Gastroesophageal sphincter (tissue), 4 donors: ENCODE data around the gene CARD11. TPM values are rescaled to one million over a fixed set of nuclear protein-coding genes. Genes with fewer than 3 reads are reported as not detected.

Experiments used
- ATAC-seq: fragments of 150-250 bp; one replicate; pipeline ENCODE4 v1.9.1; 2016; ENCODE audit warnings: mild to moderate bottlenecking, moderate library complexity
- H3K27ac ChIP-seq, 4 donors: fragments of 200-600 bp; sonication (generic) in 3 of 4; 1 replicate in 3 of 4; 2 replicates in 1 of 4; pipeline ENCODE4 v1.5.1; 2016 to 2019
- H3K27me3 ChIP-seq: fragments of 200-600 bp; sonication (generic); one replicate; pipeline ENCODE4 v1.5.1; 2019
- H3K36me3 ChIP-seq, 2 donors: fragments of 200-600 bp; sonication (generic); one replicate each; pipeline ENCODE4 v1.5.1; 2019; ENCODE audit warnings: control low read depth in 1 of 2
- H3K4me1 ChIP-seq, 3 donors: fragments of 200-600 bp; sonication (generic); 1 replicate in 2 of 3; 2 replicates in 1 of 3; pipeline ENCODE4 v1.5.1; 2016 to 2019; ENCODE audit warnings: control low read depth in 2 of 3
- H3K4me3 ChIP-seq, 2 donors: fragments of 200-600 bp; sonication (generic); one replicate each; pipeline ENCODE4 v1.5.1; 2019; ENCODE audit warnings: mild to moderate bottlenecking in 1 of 2, moderate library complexity in 1 of 2
- H3K9me3 ChIP-seq, 3 donors: fragments of 200-600 bp; sonication (generic); one replicate each; pipeline ENCODE4 v1.5.1; 2017 to 2019; ENCODE audit warnings: control low read depth in 2 of 3
- EP300 ChIP-seq: sonication (generic); formaldehyde crosslinking; IDR thresholded peaks from one replicate; pipeline ENCODE4 v1.6.1; 2017; ENCODE audit warnings: antibody characterized with exemption, mild to moderate bottlenecking
- POLR2A ChIP-seq, 2 donors: fragments of 450-650 bp; IDR thresholded peaks; one replicate each; pipeline ENCODE4 v1.6.1; 2017; ENCODE audit warnings: antibody characterized with exemption in 2 of 2, mild to moderate bottlenecking in 2 of 2, moderate library complexity in 1 of 2
- POLR2AphosphoS5 ChIP-seq: sonication (generic); formaldehyde crosslinking; IDR thresholded peaks from one replicate; pipeline ENCODE4 v1.6.1; 2017; ENCODE audit warnings: antibody characterized with exemption
- whole genome bisulfite sequencing, 2 donors: methylation state at CpG; one replicate each; pipeline ENCODE4 v1.1.5; 2018; ENCODE audit warnings: low coverage in 1 of 2; 5-methylcytosine and 5-hydroxymethylcytosine counted together
- total RNA-seq, 4 donors: library from RNA; depleted of rRNA; stranded (reverse); fragments of >200 nt; gene quantifications; one replicate each; pipeline ENCODE4 v1.1.0, GENCODE V29; 2016
- TF ChIP-seq, protein P1 (sequence below), 4 experiments: fragments of 200-600 bp in 2 of 4; fragments of 450-650 bp in 2 of 4; sonication (generic) in 1 of 4; IDR thresholded peaks; one replicate each; pipeline ENCODE4 v1.5.1; 2017 to 2019; ENCODE audit warnings: antibody characterized with exemption in 4 of 4, mild to moderate bottlenecking in 2 of 4, moderate library complexity in 2 of 4

CARD11 gene
- total RNA-seq, 4 donors from 2014 or later, result 0.27 to 0.67 (median 0.45) TPM

DNA sequence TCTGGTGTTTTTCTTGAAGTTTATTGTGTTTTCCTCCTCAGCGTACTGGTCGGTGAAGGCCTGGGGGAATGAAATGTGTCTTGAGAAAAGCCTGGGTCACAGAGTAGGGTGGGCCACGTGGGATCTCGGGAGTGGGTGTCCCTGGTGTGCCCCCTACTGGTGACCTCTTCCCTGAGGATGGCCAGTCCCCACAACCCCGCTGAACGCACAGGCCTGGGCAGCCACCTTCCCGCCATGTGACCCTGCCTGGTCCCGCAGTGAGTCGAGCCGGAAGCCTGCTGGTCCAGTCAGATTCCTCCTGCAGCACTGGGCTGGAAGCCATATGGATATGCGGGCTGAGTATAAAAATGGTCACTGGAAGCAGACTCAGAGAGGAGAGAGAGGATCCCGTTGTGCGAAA lies 146.6 kb downstream of the CARD11 start:
- Histone ChIP-seq H3K9me3 (peaks cover 0 to 19% (median 0%) of the 10 kb centered on the region in 3 donors), H3K4me1 (no peaks in the 10 kb centered on the region), H3K4me3 (no peak overlapping the region), H3K27me3 (peaks cover 59% of the 10 kb centered on the region), H3K27ac (no peak overlapping the region), H3K36me3 (no peaks in the 10 kb centered on the region)
- TF ChIP-seq EP300 (no peak), POLR2A (IDR thresholded peaks at IDR 0.05) (no peak), POLR2AphosphoS5 (no peak)
- TF ChIP-seq, protein P1, sequence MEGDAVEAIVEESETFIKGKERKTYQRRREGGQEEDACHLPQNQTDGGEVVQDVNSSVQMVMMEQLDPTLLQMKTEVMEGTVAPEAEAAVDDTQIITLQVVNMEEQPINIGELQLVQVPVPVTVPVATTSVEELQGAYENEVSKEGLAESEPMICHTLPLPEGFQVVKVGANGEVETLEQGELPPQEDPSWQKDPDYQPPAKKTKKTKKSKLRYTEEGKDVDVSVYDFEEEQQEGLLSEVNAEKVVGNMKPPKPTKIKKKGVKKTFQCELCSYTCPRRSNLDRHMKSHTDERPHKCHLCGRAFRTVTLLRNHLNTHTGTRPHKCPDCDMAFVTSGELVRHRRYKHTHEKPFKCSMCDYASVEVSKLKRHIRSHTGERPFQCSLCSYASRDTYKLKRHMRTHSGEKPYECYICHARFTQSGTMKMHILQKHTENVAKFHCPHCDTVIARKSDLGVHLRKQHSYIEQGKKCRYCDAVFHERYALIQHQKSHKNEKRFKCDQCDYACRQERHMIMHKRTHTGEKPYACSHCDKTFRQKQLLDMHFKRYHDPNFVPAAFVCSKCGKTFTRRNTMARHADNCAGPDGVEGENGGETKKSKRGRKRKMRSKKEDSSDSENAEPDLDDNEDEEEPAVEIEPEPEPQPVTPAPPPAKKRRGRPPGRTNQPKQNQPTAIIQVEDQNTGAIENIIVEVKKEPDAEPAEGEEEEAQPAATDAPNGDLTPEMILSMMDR (IDR thresholded peaks at IDR 0.05), result no peak
- no peak for ATAC-seq
- WGBS, 2 donors, result 58% methylated on average over 2 of the region's 13 CpGs; no CpG with 5 or more reads in 1 of the 2 donors

DNA sequence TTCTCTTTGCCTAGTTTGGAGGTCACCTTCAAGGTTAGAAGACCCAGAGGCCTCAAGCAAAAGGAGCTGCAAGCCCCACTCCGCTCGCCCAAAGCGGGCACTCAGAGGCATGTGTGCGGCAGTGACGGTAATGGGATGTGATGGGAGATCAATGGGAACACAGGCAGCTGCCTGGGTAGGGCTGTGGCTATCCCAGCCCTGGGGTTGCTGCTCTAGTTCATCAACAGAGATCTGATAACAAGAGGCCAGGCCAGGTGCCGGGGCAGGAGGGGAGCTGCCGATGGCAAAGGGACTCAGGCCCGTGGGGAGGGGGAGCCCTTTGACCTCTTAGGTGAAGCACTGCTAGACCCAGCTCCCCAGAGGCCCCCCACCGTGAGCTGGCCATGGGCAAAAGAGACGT lies 147.5 kb downstream of the CARD11 start:
- H3K4me3 ChIP-seq, result no peak overlapping the region
- H3K9me3 ChIP-seq, result peaks cover 0 to 19% (median 0%) of the 10 kb centered on the region in 3 donors
- no peak for TF ChIP-seq EP300
- no peak for TF ChIP-seq POLR2AphosphoS5
- TF ChIP-seq, protein P1 (IDR thresholded peaks at IDR 0.05), result no peak
- TF ChIP-seq POLR2A (IDR thresholded peaks at IDR 0.05), result no peak
- H3K27me3 ChIP-seq, result peaks cover 58% of the 10 kb centered on the region
- no peak overlapping the region for H3K27ac ChIP-seq
- no peaks in the 10 kb centered on the region for H3K4me1 ChIP-seq
- H3K36me3 ChIP-seq, result no peaks in the 10 kb centered on the region
- no peak for ATAC-seq
- 45% methylated on average over 3 of the region's 10 CpGs; no CpG with 5 or more reads in 1 of the 2 donors for WGBS, 2 donors

DNA sequence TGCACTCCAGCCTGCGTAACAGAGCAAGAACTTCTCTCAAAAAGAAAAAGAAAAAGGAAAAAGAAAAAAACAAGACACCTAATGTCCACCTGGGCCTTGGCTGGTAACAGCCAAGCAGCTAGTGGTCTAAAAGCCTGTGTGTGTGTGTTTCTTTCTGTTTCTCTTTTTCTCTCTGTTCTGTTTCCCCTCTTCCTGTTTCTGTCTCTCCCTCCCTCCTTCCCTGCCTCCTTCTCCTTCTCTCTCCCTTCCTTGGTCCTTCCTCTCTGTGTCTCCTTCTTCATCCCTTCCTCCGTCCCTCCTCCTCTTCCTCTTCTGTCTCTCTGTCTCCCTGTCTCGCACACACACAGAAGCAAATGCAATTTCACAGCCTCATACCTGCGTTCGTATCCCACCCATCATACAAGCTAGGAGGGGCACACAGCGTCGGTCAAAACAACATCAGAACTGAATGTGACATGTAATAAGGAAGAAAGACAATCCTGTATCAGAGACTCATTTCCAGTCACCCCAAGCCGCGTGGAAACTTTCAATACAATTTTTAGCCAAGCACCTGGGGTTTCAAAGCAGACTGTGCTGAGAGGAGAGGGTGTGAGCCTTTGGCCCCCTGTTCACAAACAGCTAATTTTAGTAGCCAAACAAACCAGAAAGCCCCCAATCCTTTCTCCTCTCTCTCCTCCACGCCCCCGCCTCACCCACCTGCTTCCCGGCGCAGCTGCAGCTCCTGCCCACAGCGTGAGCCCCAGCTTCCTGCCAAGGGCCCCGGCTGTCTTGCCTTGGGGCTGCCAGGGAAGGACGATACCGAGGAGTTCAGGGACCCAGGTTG lies 149.3 kb downstream of the CARD11 start:
- TF ChIP-seq EP300 (no peak), POLR2A (IDR thresholded peaks at IDR 0.05) (no peak), POLR2AphosphoS5 (no peak)
- TF ChIP-seq, protein P1 (IDR thresholded peaks at IDR 0.05), result no peak
- Histone ChIP-seq H3K27ac (no peak overlapping the region), H3K4me3 (no peak overlapping the region), H3K9me3 (peaks cover 0 to 16% (median 0%) of the 10 kb centered on the region in 3 donors), H3K27me3 (peaks cover 61% of the 10 kb centered on the region), H3K4me1 (no peaks in the 10 kb centered on the region), H3K36me3 (no peaks in the 10 kb centered on the region)
- WGBS, 2 donors, result 52 to 80% methylated on average over 4 to 7 of the region's 17 CpGs
- ATAC-seq, result no peak

DNA sequence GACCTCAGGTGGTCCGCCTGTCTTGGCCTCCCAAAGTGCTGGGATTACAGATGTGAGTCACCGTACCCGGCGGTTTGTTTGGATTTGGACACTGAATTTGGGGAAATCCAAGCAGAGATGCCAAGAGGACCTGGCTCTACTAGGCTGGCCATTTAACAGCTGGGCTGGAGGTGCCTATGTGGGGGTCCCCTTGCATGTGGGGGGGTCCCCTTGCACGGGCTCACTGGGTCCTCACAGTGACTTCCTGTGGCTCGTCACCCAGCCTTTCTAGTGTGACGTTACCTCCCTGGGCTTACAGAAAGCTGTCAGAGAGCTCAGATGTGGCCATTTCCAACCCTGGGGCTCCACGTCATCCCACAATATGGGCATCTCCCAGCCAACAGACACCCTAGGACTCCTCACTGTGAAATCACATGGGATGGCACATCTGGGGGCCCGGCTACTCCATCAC lies 150.2 kb downstream of the CARD11 start:
- no peaks in the 10 kb centered on the region for H3K36me3 ChIP-seq
- H3K9me3 ChIP-seq, result peaks cover 0 to 8% (median 0%) of the 10 kb centered on the region in 3 donors
- no peak overlapping the region for H3K4me3 ChIP-seq
- TF ChIP-seq EP300 (no peak), POLR2A (IDR thresholded peaks at IDR 0.05) (no peak), POLR2AphosphoS5 (no peak)
- TF ChIP-seq, protein P1 (IDR thresholded peaks at IDR 0.05), result no peak
- 45 to 73% methylated on average over 2 to 3 of the region's 9 CpGs for WGBS, 2 donors
- H3K27me3 ChIP-seq, result peaks cover 61% of the 10 kb centered on the region
- no peak overlapping the region for H3K27ac ChIP-seq
- no peaks in the 10 kb centered on the region for H3K4me1 ChIP-seq
- ATAC-seq, result no peak

DNA sequence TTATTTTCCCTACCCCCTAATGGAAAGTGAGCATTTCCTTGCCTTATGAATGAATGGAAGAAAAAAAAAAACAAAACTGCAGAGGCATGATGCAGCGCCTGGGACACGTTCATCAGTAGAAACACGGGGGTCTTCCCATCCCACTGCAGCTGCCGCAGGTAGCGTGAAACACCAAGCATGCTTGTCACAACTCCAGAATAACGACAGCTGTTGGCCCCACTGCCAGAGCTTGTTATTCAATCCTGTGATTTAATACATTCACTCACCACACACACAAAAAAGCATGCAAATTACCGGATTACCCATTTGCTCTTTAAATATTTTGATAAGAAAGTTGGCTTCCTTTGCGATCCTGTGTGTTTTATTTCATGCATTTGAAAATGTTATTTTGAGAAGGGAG lies 151.1 kb downstream of the CARD11 start:
- Histone ChIP-seq H3K27ac (no peak overlapping the region), H3K36me3 (no peaks in the 10 kb centered on the region), H3K9me3 (no peaks in the 10 kb centered on the region), H3K4me3 (no peak overlapping the region), H3K4me1 (no peaks in the 10 kb centered on the region), H3K27me3 (peaks cover 54% of the 10 kb centered on the region)
- no peak for TF ChIP-seq POLR2A (IDR thresholded peaks at IDR 0.05)
- TF ChIP-seq, protein P1 (IDR thresholded peaks at IDR 0.05), result no peak
- TF ChIP-seq EP300, result no peak
- no peak for TF ChIP-seq POLR2AphosphoS5
- WGBS, 2 donors, result 0 to 31% methylated on average over 1 to 8 of the region's 8 CpGs
- no peak for ATAC-seq
